ENCODE data around the gene RCAN2. TPM values are rescaled to one million over a fixed set of nuclear protein-coding genes. Genes with fewer than 3 reads are reported as not detected.
"Not testable (repeated sequence)": the region's sequence is repeated elsewhere in the genome, so short reads cannot be mapped to it uniquely, and the experiment has no call there.

RCAN2 gene
- total and polyA plus RNA-seq, 4 experiments from 2014 or later: 0.06 to 0.21 TPM; not detected in 2

GRCh38 chr6:46333481-46333880, 157.8 kb downstream of the RCAN2 start:
- Mint-ChIP-seq H3K4me1 (no peaks in the 10 kb centered on the region), H3K4me3 (no peak overlapping the region)
- CTCF ChIA-PET (ENCODE audit: partially characterized antibody): interaction anchor here (1.0 kb wide), 1 partner anchor 10 kb away, joined by 3 read pairs; no protein-coding TSS in a partner anchor

GRCh38 chr6:46332448-46332847, 158.8 kb downstream of the RCAN2 start:
- H3K27me3 ChIP-seq (ENCODE audit: insufficient read depth, low read length); H3K9me3 Mint-ChIP-seq; H3K36me3 Mint-ChIP-seq; H3K36me3 ChIP-seq (ENCODE audit: insufficient read depth, low read length); H3K4me1 ChIP-seq (ENCODE audit: insufficient read depth, low read length); DNase-seq; H3K9me3 ChIP-seq (ENCODE audit: control insufficient read depth in 1 of 2, low read length in 2 of 2); H3K27ac ChIP-seq (ENCODE audit: low read depth, low read length); CTCF ChIA-PET (ENCODE audit: partially characterized antibody); H3K4me1 Mint-ChIP-seq; intact Hi-C loops (cut with micrococcal nuclease); H3K4me3 ChIP-seq (ENCODE audit: low read length in 2 of 2); H3K4me3 Mint-ChIP-seq; POLR2A ChIA-PET (ENCODE audit: partially characterized antibody); H3K27ac Mint-ChIP-seq: not testable (repeated sequence)
- H3K27me3 Mint-ChIP-seq: peaks cover 6 to 12% of the 10 kb centered on the region in 2 donors

More at GRCh38 chr6:46333481-46333880, 157.8 kb downstream of the RCAN2 start:
- H3K36me3 Mint-ChIP-seq: no peaks in the 10 kb centered on the region
- no peaks in the 10 kb centered on the region for H3K36me3 ChIP-seq (ENCODE audit: insufficient read depth, low read length)
- no peak for DNase-seq
- peaks cover 9 to 14% of the 10 kb centered on the region in 2 donors for H3K27me3 Mint-ChIP-seq
- intact Hi-C loops (cut with micrococcal nuclease): no loop called here
- POLR2A ChIA-PET (ENCODE audit: partially characterized antibody): no interaction called here
- H3K9me3 ChIP-seq (ENCODE audit: control insufficient read depth in 1 of 2, low read length in 2 of 2): no peaks in the 10 kb centered on the region
- no peaks in the 10 kb centered on the region for H3K27me3 ChIP-seq (ENCODE audit: insufficient read depth, low read length)
- no peak overlapping the region for H3K27ac ChIP-seq (ENCODE audit: low read depth, low read length)
- no peak overlapping the region for H3K27ac Mint-ChIP-seq
- H3K9me3 Mint-ChIP-seq: no peaks in the 10 kb centered on the region
- no peaks in the 10 kb centered on the region for H3K4me1 ChIP-seq (ENCODE audit: insufficient read depth, low read length)
- H3K4me3 ChIP-seq (ENCODE audit: low read length in 2 of 2): no peak overlapping the region

GRCh38 chr6:46331461-46331860, 159.8 kb downstream of the RCAN2 start:
- Mint-ChIP-seq H3K27me3 (peaks cover 4 to 13% of the 10 kb centered on the region in 2 donors), H3K9me3 (no peaks in the 10 kb centered on the region), H3K36me3 (no peaks in the 10 kb centered on the region), H3K4me1 (no peaks in the 10 kb centered on the region), H3K4me3 (no peak overlapping the region), H3K27ac (no peak overlapping the region)
- H3K36me3 ChIP-seq (ENCODE audit: insufficient read depth, low read length): no peaks in the 10 kb centered on the region
- ChIA-PET CTCF (ENCODE audit: partially characterized antibody) (no interaction called here), POLR2A (ENCODE audit: partially characterized antibody) (no interaction called here)
- no peak for DNase-seq
- H3K9me3 ChIP-seq (ENCODE audit: control insufficient read depth in 1 of 2, low read length in 2 of 2): no peaks in the 10 kb centered on the region
- intact Hi-C loops (cut with micrococcal nuclease): no loop called here
- no peaks in the 10 kb centered on the region for H3K27me3 ChIP-seq (ENCODE audit: insufficient read depth, low read length)
- H3K4me1 ChIP-seq (ENCODE audit: insufficient read depth, low read length): no peaks in the 10 kb centered on the region
- H3K4me3 ChIP-seq (ENCODE audit: low read length in 2 of 2): no peak overlapping the region
- no peak overlapping the region for H3K27ac ChIP-seq (ENCODE audit: low read depth, low read length)

- Histone ChIP-seq H3K9me3 (ENCODE audit: control insufficient read depth in 1 of 2, low read length in 2 of 2) (no peaks in the 10 kb centered on the region), H3K4me3 (ENCODE audit: low read length in 2 of 2) (no peak overlapping the region), H3K27me3 (ENCODE audit: insufficient read depth, low read length) (no peaks in the 10 kb centered on the region), H3K27ac (ENCODE audit: low read depth, low read length) (no peak overlapping the region), H3K36me3 (ENCODE audit: insufficient read depth, low read length) (no peaks in the 10 kb centered on the region), H3K4me1 (ENCODE audit: insufficient read depth, low read length) (no peaks in the 10 kb centered on the region)
- Mint-ChIP-seq H3K9me3 (no peaks in the 10 kb centered on the region), H3K4me3 (no peak overlapping the region), H3K4me1 (peaks cover 0 to 5% (median 5%) of the 10 kb centered on the region in 4 donors), H3K36me3 (no peaks in the 10 kb centered on the region), H3K27me3 (peaks cover 4 to 11% of the 10 kb centered on the region in 2 donors), H3K27ac (no peak overlapping the region)
- ChIA-PET CTCF (ENCODE audit: partially characterized antibody) (no interaction called here), POLR2A (ENCODE audit: partially characterized antibody) (no interaction called here)
- no peak for DNase-seq
- intact Hi-C loops (cut with micrococcal nuclease): no loop called here
Observed at GRCh38 chr6:46329568-46329967, 161.7 kb downstream of the RCAN2 start.

- Mint-ChIP-seq H3K27ac (no peak overlapping the region), H3K36me3 (no peaks in the 10 kb centered on the region), H3K4me3 (no peak overlapping the region), H3K4me1 (peaks cover 0 to 5% (median 5%) of the 10 kb centered on the region in 4 donors), H3K27me3 (peaks cover 0 to 7% of the 10 kb centered on the region in 2 donors), H3K9me3 (no peaks in the 10 kb centered on the region)
- intact Hi-C loops (cut with micrococcal nuclease): no loop called here
- Histone ChIP-seq H3K27ac (ENCODE audit: low read depth, low read length) (no peak overlapping the region), H3K4me3 (ENCODE audit: low read length in 2 of 2) (no peak overlapping the region), H3K9me3 (ENCODE audit: control insufficient read depth in 1 of 2, low read length in 2 of 2) (no peaks in the 10 kb centered on the region), H3K27me3 (ENCODE audit: insufficient read depth, low read length) (no peaks in the 10 kb centered on the region), H3K4me1 (ENCODE audit: insufficient read depth, low read length) (no peaks in the 10 kb centered on the region), H3K36me3 (ENCODE audit: insufficient read depth, low read length) (no peaks in the 10 kb centered on the region)
- ChIA-PET CTCF (ENCODE audit: partially characterized antibody) (no interaction called here), POLR2A (ENCODE audit: partially characterized antibody) (no interaction called here)
- DNase-seq: no peak
Observed at GRCh38 chr6:46327779-46328178, 163.5 kb downstream of the RCAN2 start.

GRCh38 chr6:46325561-46326530, 165.4 kb downstream of the RCAN2 start:
- Mint-ChIP-seq H3K36me3 (no peaks in the 10 kb centered on the region), H3K4me3 (peak overlapping the region in 2 of 8 donors; percentile 25 to 39), H3K4me1 (peaks cover 0 to 5% (median 5%) of the 10 kb centered on the region in 4 donors), H3K9me3 (no peaks in the 10 kb centered on the region), H3K27ac (peak overlapping the region in 2 of 7 donors; percentile 5 to 25), H3K27me3 (peaks cover 0 to 5% of the 10 kb centered on the region in 2 donors)
- no peak overlapping the region for H3K27ac ChIP-seq (ENCODE audit: low read depth, low read length)
- ChIA-PET CTCF (ENCODE audit: partially characterized antibody) (no interaction called here), POLR2A (ENCODE audit: partially characterized antibody) (interaction anchor here (0.9 kb wide), 1 partner anchor 12 kb away, joined by 4 read pairs; no protein-coding TSS in a partner anchor)
- no peaks in the 10 kb centered on the region for H3K9me3 ChIP-seq (ENCODE audit: control insufficient read depth in 1 of 2, low read length in 2 of 2)
- H3K4me1 ChIP-seq (ENCODE audit: insufficient read depth, low read length): no peaks in the 10 kb centered on the region
- H3K36me3 ChIP-seq (ENCODE audit: insufficient read depth, low read length): no peaks in the 10 kb centered on the region
- H3K4me3 ChIP-seq (ENCODE audit: low read length in 2 of 2): no peak overlapping the region
- intact Hi-C loops (cut with micrococcal nuclease): no loop called here
- peak in 2 of 5 donors; percentile 11 to 27 for DNase-seq
- no peaks in the 10 kb centered on the region for H3K27me3 ChIP-seq (ENCODE audit: insufficient read depth, low read length)

GRCh38 chr6:46324706-46325105, 166.5 kb downstream of the RCAN2 start:
- Histone ChIP-seq H3K36me3 (ENCODE audit: insufficient read depth, low read length) (no peaks in the 10 kb centered on the region), H3K9me3 (ENCODE audit: control insufficient read depth in 1 of 2, low read length in 2 of 2) (no peaks in the 10 kb centered on the region), H3K27ac (ENCODE audit: low read depth, low read length) (no peak overlapping the region), H3K4me3 (ENCODE audit: low read length in 2 of 2) (no peak overlapping the region), H3K4me1 (ENCODE audit: insufficient read depth, low read length) (no peaks in the 10 kb centered on the region), H3K27me3 (ENCODE audit: insufficient read depth, low read length) (no peaks in the 10 kb centered on the region)
- intact Hi-C loops (cut with micrococcal nuclease): no loop called here
- H3K4me1 Mint-ChIP-seq: peaks cover 0 to 5% (median 5%) of the 10 kb centered on the region in 4 donors
- H3K27ac Mint-ChIP-seq: no peak overlapping the region
- DNase-seq: no peak
- no peaks in the 10 kb centered on the region for H3K9me3 Mint-ChIP-seq
- ChIA-PET POLR2A (ENCODE audit: partially characterized antibody) (no interaction called here), CTCF (ENCODE audit: partially characterized antibody) (no interaction called here)
- H3K27me3 Mint-ChIP-seq: peaks cover 0 to 5% of the 10 kb centered on the region in 2 donors
- no peaks in the 10 kb centered on the region for H3K36me3 Mint-ChIP-seq
- H3K4me3 Mint-ChIP-seq: no peak overlapping the region

Measured in CD4-positive, alpha-beta memory T cell (primary cell).